OCI-LY1 (cell line): ENCODE results near the gene RAB40A.

Experiments used
- H2AFZ ChIP-seq: fragments of 200-600 bp; sonication (generic), shearing (Covaris generic); 2 replicates; pipeline ENCODE4 v1.6.0; 2014; ENCODE audit warnings: antibody characterized with exemption, mild to moderate bottlenecking, low read length
- H3F3A ChIP-seq: fragments of 200-600 bp; sonication (generic), shearing (Covaris generic); 2 replicates; pipeline ENCODE4 v1.6.0; 2014; ENCODE audit warnings: mild to moderate bottlenecking, antibody characterized with exemption, low read length, moderate library complexity; ENCODE audit not compliant: insufficient read depth
- H3K27ac ChIP-seq: fragments of 200-600 bp; sonication (generic); 2 replicates; pipeline ENCODE4 v1.5.1; 2014; ENCODE audit warnings: low read length, mixed run types, mild to moderate bottlenecking, low read depth; ENCODE audit not compliant: poor library complexity, severe bottlenecking
- H3K27me3 ChIP-seq: fragments of 200-600 bp; sonication (generic); 2 replicates; pipeline ENCODE4 v1.6.0; 2014; ENCODE audit warnings: antibody characterized with exemption, mild to moderate bottlenecking, low read length, moderate library complexity; ENCODE audit not compliant: insufficient read depth
- H3K36me3 ChIP-seq: fragments of 200-600 bp; sonication (generic); 2 replicates; pipeline ENCODE4 v1.6.1; 2014; ENCODE audit warnings: mild to moderate bottlenecking, antibody characterized with exemption, low read length, moderate library complexity, mixed read lengths; ENCODE audit not compliant: insufficient read depth
- H3K4me1 ChIP-seq: fragments of 200-600 bp; sonication (generic); 2 replicates; pipeline ENCODE4 v1.5.1; 2014; ENCODE audit warnings: mild to moderate bottlenecking, low read length, moderate library complexity; ENCODE audit not compliant: insufficient read depth, severe bottlenecking
- H3K4me2 ChIP-seq: fragments of 200-600 bp; sonication (generic), shearing (Covaris generic); 2 replicates; pipeline ENCODE4 v1.6.1; 2014; ENCODE audit warnings: low read length
- H3K4me3 ChIP-seq: fragments of 200-600 bp; sonication (generic); 2 replicates; pipeline ENCODE4 v1.5.1; 2014; ENCODE audit warnings: low read length, low read depth, mild to moderate bottlenecking, mixed read lengths; ENCODE audit not compliant: poor library complexity, severe bottlenecking
- H3K79me2 ChIP-seq: fragments of 200-600 bp; shearing (Covaris generic); 2 replicates; pipeline ENCODE4 v1.6.1; 2016; ENCODE audit warnings: mixed run types, low read length, mixed read lengths; ENCODE audit not compliant: insufficient read depth
- H3K9ac ChIP-seq: fragments of 200-600 bp; sonication (generic), shearing (Covaris generic); 2 replicates; pipeline ENCODE4 v1.6.1; 2014; ENCODE audit warnings: mild to moderate bottlenecking, low read length, mixed read lengths
- H3K9me2 ChIP-seq: fragments of 200-600 bp; sonication (generic), shearing (Covaris generic); 2 replicates; pipeline ENCODE4 v1.6.1; 2014; ENCODE audit warnings: low read depth, mild to moderate bottlenecking, low read length, mixed read lengths
- H3K9me3 ChIP-seq: fragments of 200-600 bp; shearing (Covaris generic); 2 replicates; pipeline ENCODE4 v1.6.1; 2014; ENCODE audit warnings: low read length, mixed read lengths
- H4K20me1 ChIP-seq: fragments of 200-600 bp; sonication (generic), shearing (Covaris generic); 2 replicates; pipeline ENCODE4 v1.6.0; 2016; ENCODE audit warnings: mild to moderate bottlenecking, low read length; ENCODE audit not compliant: insufficient read depth
- CTCF ChIP-seq: fragments of 200-600 bp; sonication (generic), shearing (Covaris generic); IDR thresholded peaks from 2 replicates; pipeline ENCODE4 v1.5.1; 2017; ENCODE audit warnings: mild to moderate bottlenecking, antibody characterized with exemption, low read length, moderate library complexity, mixed read lengths
- EZH2 ChIP-seq: fragments of 200-600 bp; sonication (generic), shearing (Covaris generic); IDR thresholded peaks from 2 replicates; pipeline ENCODE4 v1.8.0; 2017; ENCODE audit warnings: borderline replicate concordance, mixed run types, mild to moderate bottlenecking, antibody characterized with exemption, low read length, moderate library complexity, mixed read lengths

Gene RAB40A

GRCh38 chrX:103467156-103467555, 52.1 kb downstream of the RAB40A start:
- H3K27ac ChIP-seq = no peak overlapping the region
- TF ChIP-seq CTCF (no peak), EZH2 (no peak)
- no peak overlapping the region for H3K9ac ChIP-seq
- H4K20me1 ChIP-seq = no peaks in the 10 kb centered on the region
- no peaks in the 10 kb centered on the region for H3K36me3 ChIP-seq
- no peak overlapping the region for H3K4me2 ChIP-seq
- H3K4me1 ChIP-seq = peaks cover 6% of the 10 kb centered on the region
- no peaks in the 10 kb centered on the region for H3F3A ChIP-seq
- H2AFZ ChIP-seq = no peak overlapping the region
- no peak overlapping the region for H3K4me3 ChIP-seq
- no peaks in the 10 kb centered on the region for H3K9me2 ChIP-seq
- H3K27me3 ChIP-seq = no peaks in the 10 kb centered on the region
- no peaks in the 10 kb centered on the region for H3K9me3 ChIP-seq
- H3K79me2 ChIP-seq = no peaks in the 10 kb centered on the region

DNA sequence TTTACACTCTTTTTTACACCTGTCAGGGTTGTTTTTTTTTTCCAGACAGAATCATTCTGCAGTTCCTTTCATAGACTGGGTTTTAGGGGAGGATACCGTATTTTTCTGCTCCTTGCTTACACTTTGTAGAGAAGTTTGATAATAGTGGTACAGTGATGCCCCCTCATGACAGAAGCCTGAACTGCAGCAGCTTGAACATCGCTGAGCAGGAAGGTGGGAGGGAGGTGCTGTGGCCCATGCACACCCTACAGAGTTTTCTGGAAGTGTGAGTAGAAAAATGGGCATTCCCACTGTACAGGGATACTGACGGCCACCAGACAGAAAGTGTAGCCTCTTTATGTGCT, 54.5 kb downstream of the RAB40A start:
- Histone ChIP-seq H3K4me1 (peaks cover 6% of the 10 kb centered on the region), H3K4me3 (peak overlapping the region; percentile 49), H3K9me3 (no peaks in the 10 kb centered on the region), H3F3A (no peaks in the 10 kb centered on the region), H3K79me2 (no peaks in the 10 kb centered on the region), H3K9ac (no peak overlapping the region), H2AFZ (0 out of 2 replicates have a peak overlapping the region, but pooled peaks have one; percentile 79), H3K27ac (no peak overlapping the region), H3K36me3 (no peaks in the 10 kb centered on the region), H3K4me2 (peak overlapping the region; percentile 66), H3K27me3 (no peaks in the 10 kb centered on the region), H3K9me2 (no peaks in the 10 kb centered on the region), H4K20me1 (no peaks in the 10 kb centered on the region)
- TF ChIP-seq EZH2 (no peak), CTCF (peak; percentile 62; the same call in 1 of the 2 replicates)

GRCh38 chrX:103464072-103464773, 55.1 kb downstream of the RAB40A start:
- Histone ChIP-seq H3F3A (no peaks in the 10 kb centered on the region), H3K4me3 (peak overlapping the region; percentile 49), H3K79me2 (no peaks in the 10 kb centered on the region), H3K36me3 (no peaks in the 10 kb centered on the region), H3K27ac (no peak overlapping the region), H2AFZ (0 out of 2 replicates have a peak overlapping the region, but pooled peaks have one; percentile 79), H3K27me3 (no peaks in the 10 kb centered on the region), H3K9me3 (no peaks in the 10 kb centered on the region), H3K4me2 (peak overlapping the region; percentile 66), H3K9ac (no peak overlapping the region), H3K9me2 (no peaks in the 10 kb centered on the region), H3K4me1 (peaks cover 6% of the 10 kb centered on the region), H4K20me1 (no peaks in the 10 kb centered on the region)
- TF ChIP-seq EZH2 (no peak), CTCF (peak; percentile 21)
